Esophagus squamous epithelium (tissue), 4 donors: ENCODE results near the gene LAMC3.

Source experiments
- CTCF ChIP-seq, 6 experiments: fragments of 450-650 bp in 4 of 6; fragments of 200-600 bp in 2 of 6; sonication (generic) in 2 of 6; IDR thresholded peaks; one replicate each; pipeline ENCODE4 v1.5.1; 2016 to 2019; ENCODE audit warnings: antibody characterized with exemption in 6 of 6, mild to moderate bottlenecking in 4 of 6, moderate library complexity in 4 of 6
- POLR2A ChIP-seq, 4 donors: fragments of 450-650 bp; IDR thresholded peaks; one replicate each; pipeline ENCODE4 v1.6.1; 2017; ENCODE audit warnings: antibody characterized with exemption in 4 of 4, mild to moderate bottlenecking in 4 of 4, moderate library complexity in 3 of 4

GRCh38 chr9:130999245-130999623 lies 9.7 kb upstream of the LAMC3 start:
- no peak for TF ChIP-seq CTCF (IDR thresholded peaks at IDR 0.05)
- no peak for TF ChIP-seq POLR2A (IDR thresholded peaks at IDR 0.05)
